ACC112 (cell line): ENCODE measurements around the gene JAK3.

Experiments
- H2AFZ ChIP-seq: fragments of 200-600 bp; sonication (generic); one replicate; pipeline ENCODE4 v1.6.0; 2017; ENCODE audit warnings: antibody characterized with exemption, low read length; ENCODE audit not compliant: unreplicated experiment
- H3K27ac ChIP-seq: fragments of 200-600 bp; sonication (generic); 2 replicates; pipeline ENCODE4 v1.5.1; 2014; ENCODE audit warnings: low read depth, mild to moderate bottlenecking, antibody characterized with exemption, low read length, moderate library complexity
- H3K27me3 ChIP-seq: fragments of 200-600 bp; sonication (generic); 2 replicates; pipeline ENCODE4 v1.6.1; 2014; ENCODE audit warnings: mild to moderate bottlenecking, antibody characterized with exemption, low read length, moderate library complexity, mixed read lengths; ENCODE audit not compliant: insufficient read depth
- H3K36me3 ChIP-seq: fragments of 200-600 bp; sonication (generic); 2 replicates; pipeline ENCODE4 v1.6.1; 2016; ENCODE audit warnings: mild to moderate bottlenecking, antibody characterized with exemption, low read length, moderate library complexity, mixed read lengths; ENCODE audit not compliant: insufficient read depth
- H3K4me1 ChIP-seq: fragments of 200-600 bp; sonication (generic); one replicate; pipeline ENCODE4 v1.6.1; 2016; ENCODE audit warnings: low read length, mixed read lengths; ENCODE audit not compliant: insufficient read depth, unreplicated experiment, control insufficient read depth
- H3K4me3 ChIP-seq: fragments of 200-600 bp; sonication (generic); 2 replicates; pipeline ENCODE4 v1.5.1; 2014; ENCODE audit warnings: mild to moderate bottlenecking, low read depth, low read length
- H3K79me2 ChIP-seq: fragments of 200-600 bp; sonication (generic); one replicate; pipeline ENCODE4 v1.6.0; 2016; ENCODE audit warnings: low read length; ENCODE audit not compliant: control insufficient read depth, unreplicated experiment, insufficient read depth

JAK3 gene

DNA sequence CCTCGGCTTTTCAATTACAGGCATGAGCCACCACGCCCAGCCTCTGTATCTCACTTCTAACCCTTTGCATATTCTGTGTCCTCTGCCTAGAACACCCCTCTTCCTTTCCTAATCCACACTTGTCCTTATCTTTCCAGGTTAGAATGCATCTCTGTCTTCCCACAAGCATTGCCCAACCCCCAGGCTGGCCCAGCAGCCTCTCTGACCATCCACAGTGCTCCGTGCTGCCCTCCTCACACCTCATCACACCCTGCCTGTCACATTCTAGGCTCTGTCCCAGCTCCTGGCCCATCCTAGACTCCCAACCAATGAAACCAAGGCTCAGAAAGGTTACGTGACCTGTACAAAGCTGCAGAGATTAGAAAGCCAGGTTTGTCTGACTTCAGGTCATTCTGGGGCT is 11.3 kb downstream of the JAK3 start:
- Histone ChIP-seq H3K27me3 (no peaks in the 10 kb centered on the region), H2AFZ (no peak overlapping the region), H3K4me1 (no peaks in the 10 kb centered on the region), H3K36me3 (no peaks in the 10 kb centered on the region), H3K4me3 (no peak overlapping the region), H3K27ac (no peak overlapping the region), H3K79me2 (no peaks in the 10 kb centered on the region)

- Histone ChIP-seq H3K36me3 (peaks cover 2% of the 10 kb centered on the region; the same call in 1 of the 2 replicates), H2AFZ (no peak overlapping the region), H3K4me3 (no peak overlapping the region), H3K27me3 (no peaks in the 10 kb centered on the region), H3K79me2 (no peaks in the 10 kb centered on the region), H3K27ac (no peak overlapping the region), H3K4me1 (no peaks in the 10 kb centered on the region)
These were observed 12.4 kb downstream of the JAK3 start for GRCh38 chr19:17835182-17836006.

DNA sequence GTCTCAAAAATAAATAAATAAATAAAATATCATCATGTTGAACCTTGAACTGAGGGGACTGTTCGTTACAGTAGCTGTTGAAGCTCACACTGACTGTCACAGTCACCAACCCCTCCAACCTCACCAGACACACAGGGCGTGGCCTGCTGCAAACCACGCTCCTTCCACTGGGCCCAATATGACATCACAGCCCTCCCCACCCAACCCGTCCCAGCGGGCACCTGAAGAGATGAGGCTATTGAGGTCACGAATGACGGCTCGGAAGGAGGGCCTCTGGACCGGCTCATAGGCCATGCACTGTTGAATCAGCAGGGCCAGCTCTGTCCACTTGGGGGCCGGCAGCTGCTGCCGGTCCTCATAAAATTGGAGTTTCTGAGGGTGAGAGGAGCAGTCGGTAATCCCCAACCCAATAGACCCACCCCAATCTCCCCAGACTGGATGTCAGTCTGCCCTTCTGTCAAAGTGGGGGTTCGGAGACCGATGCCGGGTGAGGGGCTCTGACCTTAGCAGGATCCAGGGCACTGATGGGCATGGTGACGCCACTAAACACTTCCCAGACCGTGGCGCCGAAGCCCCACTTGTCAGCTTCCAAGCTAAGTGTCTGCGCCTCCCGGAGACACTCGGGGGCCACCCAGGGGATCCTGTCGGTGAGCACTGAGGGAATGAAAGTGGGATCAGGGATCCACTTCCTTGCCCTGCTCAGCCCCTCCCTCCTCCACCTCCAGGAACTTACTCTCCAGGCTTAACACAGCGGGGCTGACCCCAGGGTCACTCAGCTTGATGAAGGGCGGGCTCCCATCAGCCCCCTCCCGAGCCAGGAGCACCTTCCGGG is 13.2 kb downstream of the JAK3 start:
- Histone ChIP-seq H3K27ac (no peak overlapping the region), H3K79me2 (no peaks in the 10 kb centered on the region), H2AFZ (no peak overlapping the region), H3K4me1 (no peaks in the 10 kb centered on the region), H3K4me3 (no peak overlapping the region), H3K27me3 (no peaks in the 10 kb centered on the region), H3K36me3 (peaks cover 2% of the 10 kb centered on the region; the same call in 1 of the 2 replicates)

- Histone ChIP-seq H2AFZ (no peak overlapping the region), H3K36me3 (peaks cover 2% of the 10 kb centered on the region; the same call in 1 of the 2 replicates), H3K27ac (no peak overlapping the region), H3K27me3 (no peaks in the 10 kb centered on the region), H3K79me2 (no peaks in the 10 kb centered on the region), H3K4me1 (no peaks in the 10 kb centered on the region), H3K4me3 (no peak overlapping the region)
These were observed 15.2 kb downstream of the JAK3 start for GRCh38 chr19:17832443-17833208.

GRCh38 chr19:17831419-17831888 is 16.3 kb downstream of the JAK3 start:
- Histone ChIP-seq H3K27ac (no peak overlapping the region), H3K36me3 (peaks cover 2% of the 10 kb centered on the region; the same call in 1 of the 2 replicates), H2AFZ (no peak overlapping the region), H3K4me1 (no peaks in the 10 kb centered on the region), H3K27me3 (no peaks in the 10 kb centered on the region), H3K79me2 (no peaks in the 10 kb centered on the region), H3K4me3 (no peak overlapping the region)

DNA sequence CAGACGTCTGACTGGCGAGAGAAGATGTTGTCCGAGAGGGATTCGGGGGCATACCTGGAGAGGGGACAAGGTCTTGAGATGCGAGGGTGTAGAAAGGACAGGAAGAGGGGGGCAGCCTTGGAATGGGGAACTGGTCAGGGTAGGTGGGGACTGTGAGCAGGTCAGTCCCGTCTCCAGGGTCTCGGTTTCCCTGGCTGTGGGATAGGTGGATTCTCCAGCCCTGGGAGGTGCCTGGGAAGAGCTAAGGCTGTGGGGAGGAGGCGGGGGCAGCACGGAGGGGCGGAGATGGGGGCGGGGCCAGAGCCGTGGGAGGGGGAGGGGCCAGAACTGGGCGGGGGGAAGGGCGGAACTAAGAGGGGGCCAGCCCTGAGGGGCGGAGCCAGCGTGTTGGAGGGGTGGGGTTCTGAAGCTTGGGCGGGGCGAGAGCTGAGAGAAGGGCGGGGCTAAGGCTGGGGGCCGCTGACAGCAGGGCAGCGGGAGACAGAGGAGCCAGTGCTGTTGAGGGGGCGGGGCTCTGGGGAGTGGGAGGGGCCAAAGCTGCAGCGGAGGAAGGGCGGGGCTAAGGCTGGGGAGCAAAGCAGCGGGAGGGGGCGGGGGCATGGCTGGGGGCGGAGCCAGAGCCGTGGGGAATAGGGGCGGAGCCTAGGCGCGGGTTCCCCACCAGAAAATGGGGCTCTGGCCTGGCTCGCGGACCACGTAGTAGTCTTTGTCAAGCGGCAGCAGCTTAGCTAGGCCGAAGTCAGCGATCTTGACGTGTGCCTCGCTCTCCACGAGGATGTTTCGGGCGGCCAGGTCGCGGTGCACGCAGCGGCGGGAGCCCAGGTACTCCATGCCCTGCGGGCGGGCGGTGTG is 17.0 kb downstream of the JAK3 start:
- H2AFZ ChIP-seq = no peak overlapping the region

DNA sequence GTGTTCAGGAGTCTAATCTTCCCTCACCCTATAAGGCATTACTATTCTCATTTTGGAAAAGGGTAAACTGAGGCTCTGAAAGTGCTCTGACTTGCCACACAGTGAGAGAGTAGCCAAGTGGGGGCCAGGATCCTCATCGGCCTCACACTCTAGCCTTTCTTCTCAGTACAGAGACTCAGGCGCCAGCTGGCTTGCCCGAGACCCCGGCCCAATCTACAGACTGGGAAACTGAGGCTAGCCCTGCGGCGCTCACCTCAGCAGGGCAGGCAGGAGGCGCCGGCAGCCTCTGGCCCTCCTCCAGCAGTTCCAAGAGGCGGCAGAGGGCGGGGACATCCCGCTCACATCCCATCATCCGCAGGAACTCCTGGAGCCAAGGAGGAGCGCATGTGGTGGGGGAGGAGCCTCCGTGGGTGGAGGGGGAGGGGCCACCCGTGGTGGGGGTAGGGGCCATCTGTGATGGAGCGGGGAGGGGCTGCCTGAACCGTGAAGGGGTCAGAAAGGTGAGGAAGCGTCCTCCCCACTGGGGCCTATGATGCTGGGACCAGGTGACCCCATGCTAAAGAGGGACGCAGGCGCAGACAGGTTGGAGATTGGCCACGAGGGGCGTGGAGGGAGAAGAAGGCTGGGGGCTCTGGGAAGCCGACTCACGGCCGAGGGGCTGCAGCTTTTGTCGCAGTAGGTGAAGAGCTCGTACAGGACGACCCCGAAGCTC is 17.8 kb downstream of the JAK3 start:
- Histone ChIP-seq H3K27me3 (no peaks in the 10 kb centered on the region), H2AFZ (no peak overlapping the region), H3K36me3 (peaks cover 2% of the 10 kb centered on the region; the same call in 1 of the 2 replicates), H3K4me3 (no peak overlapping the region), H3K4me1 (no peaks in the 10 kb centered on the region), H3K27ac (no peak overlapping the region), H3K79me2 (no peaks in the 10 kb centered on the region)

More for the DNA sequence above, 17.0 kb downstream of the JAK3 start:
- Histone ChIP-seq H3K4me3 (no peak overlapping the region), H3K27me3 (no peaks in the 10 kb centered on the region), H3K36me3 (peaks cover 2% of the 10 kb centered on the region; the same call in 1 of the 2 replicates), H3K4me1 (no peaks in the 10 kb centered on the region), H3K79me2 (no peaks in the 10 kb centered on the region), H3K27ac (no peak overlapping the region)

GRCh38 chr19:17826508-17827056 is 21.2 kb downstream of the JAK3 start:
- no peak overlapping the region for H2AFZ ChIP-seq
- H3K27ac ChIP-seq = no peak overlapping the region
- H3K36me3 ChIP-seq = peaks cover 2% of the 10 kb centered on the region; the same call in 1 of the 2 replicates
- no peak overlapping the region for H3K4me3 ChIP-seq
- no peaks in the 10 kb centered on the region for H3K27me3 ChIP-seq
- no peaks in the 10 kb centered on the region for H3K79me2 ChIP-seq
- no peaks in the 10 kb centered on the region for H3K4me1 ChIP-seq

GRCh38 chr19:17824339-17824738 is 23.4 kb downstream of the JAK3 start:
- no peak overlapping the region for H2AFZ ChIP-seq

More at GRCh38 chr19:17824339-17824738, 23.4 kb downstream of the JAK3 start:
- no peak overlapping the region for H3K27ac ChIP-seq
- no peaks in the 10 kb centered on the region for H3K4me1 ChIP-seq
- no peaks in the 10 kb centered on the region for H3K79me2 ChIP-seq
- no peak overlapping the region for H3K4me3 ChIP-seq
- H3K36me3 ChIP-seq = no peaks in the 10 kb centered on the region
- H3K27me3 ChIP-seq = no peaks in the 10 kb centered on the region
